ENCODE data around the gene COL6A2.

- TF ChIP-seq, protein P1, sequence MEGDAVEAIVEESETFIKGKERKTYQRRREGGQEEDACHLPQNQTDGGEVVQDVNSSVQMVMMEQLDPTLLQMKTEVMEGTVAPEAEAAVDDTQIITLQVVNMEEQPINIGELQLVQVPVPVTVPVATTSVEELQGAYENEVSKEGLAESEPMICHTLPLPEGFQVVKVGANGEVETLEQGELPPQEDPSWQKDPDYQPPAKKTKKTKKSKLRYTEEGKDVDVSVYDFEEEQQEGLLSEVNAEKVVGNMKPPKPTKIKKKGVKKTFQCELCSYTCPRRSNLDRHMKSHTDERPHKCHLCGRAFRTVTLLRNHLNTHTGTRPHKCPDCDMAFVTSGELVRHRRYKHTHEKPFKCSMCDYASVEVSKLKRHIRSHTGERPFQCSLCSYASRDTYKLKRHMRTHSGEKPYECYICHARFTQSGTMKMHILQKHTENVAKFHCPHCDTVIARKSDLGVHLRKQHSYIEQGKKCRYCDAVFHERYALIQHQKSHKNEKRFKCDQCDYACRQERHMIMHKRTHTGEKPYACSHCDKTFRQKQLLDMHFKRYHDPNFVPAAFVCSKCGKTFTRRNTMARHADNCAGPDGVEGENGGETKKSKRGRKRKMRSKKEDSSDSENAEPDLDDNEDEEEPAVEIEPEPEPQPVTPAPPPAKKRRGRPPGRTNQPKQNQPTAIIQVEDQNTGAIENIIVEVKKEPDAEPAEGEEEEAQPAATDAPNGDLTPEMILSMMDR (conservative IDR thresholded peaks at IDR 0.05; ENCODE audit: low read depth, low read length), result no peak
- no peak for TF ChIP-seq EZH2 (IDR thresholded peaks at IDR 0.05; ENCODE audit: borderline replicate concordance, low read depth, low read length, poor library complexity, severe bottlenecking)
Observed at GRCh38 chr21:46161633-46162592, 64.0 kb downstream of the COL6A2 start.
